Measurements from ENCODE around the gene TNPO1.
A peak's percentile ranks its signal among the peaks of the same experiment; 100 is the strongest.
"Not testable (repeated sequence)": the region's sequence is repeated elsewhere in the genome, so short reads cannot be mapped to it uniquely, and the experiment has no call there.

Gene TNPO1

DNA sequence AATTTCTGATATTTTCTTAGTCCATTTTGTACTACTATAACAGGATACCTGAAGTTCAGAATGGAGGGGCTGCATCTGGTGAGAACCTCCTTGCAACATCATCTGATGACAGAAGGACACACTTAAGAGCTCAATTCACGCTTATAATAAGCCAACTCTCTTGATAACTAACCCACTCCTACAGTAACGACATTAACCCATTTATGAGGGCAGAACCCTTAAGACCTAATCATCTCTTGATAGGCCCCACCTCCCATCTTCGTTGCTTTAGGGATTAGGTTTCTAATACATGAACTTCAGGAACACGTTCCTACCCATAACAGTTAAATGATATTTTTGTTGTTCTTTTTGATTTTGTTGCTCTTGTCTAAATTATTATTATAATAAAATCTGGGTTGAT, 69.4 kb downstream of the TNPO1 start:
- Histone ChIP-seq H3K36me3 (replicated peaks) (peaks cover 91% of the 10 kb centered on the region), H3K9me3 (no peaks in the 10 kb centered on the region; the same call in 1 of the 2 replicates), H3K4me3 (no peak overlapping the region), H3K27me3 (ENCODE audit: low read depth) (no peaks in the 10 kb centered on the region), H3K4me1 (peaks cover 3% of the 10 kb centered on the region)
- DNase-seq (ENCODE audit: low spot score in 2 of 2) = no peak
- in situ Hi-C loops (cut with MboI; ENCODE audit: low sequenced_read_pairs) = no loop called here

- in situ Hi-C loops (cut with MboI; ENCODE audit: low sequenced_read_pairs) = no loop called here
- peaks cover 84% of the 10 kb centered on the region for H3K36me3 ChIP-seq (replicated peaks)
- H3K27me3 ChIP-seq (ENCODE audit: low read depth) = no peaks in the 10 kb centered on the region
- no peak overlapping the region for H3K4me3 ChIP-seq
- DNase-seq (ENCODE audit: low spot score in 2 of 2) = no peak
- no peaks in the 10 kb centered on the region; the same call in 1 of the 2 replicates for H3K9me3 ChIP-seq
- peaks cover 8% of the 10 kb centered on the region for H3K4me1 ChIP-seq
Observed at GRCh38 chr5:72888595-72888994, 72.1 kb downstream of the TNPO1 start.

- in situ Hi-C loops (cut with MboI; ENCODE audit: low sequenced_read_pairs) = no loop called here
- no peaks in the 10 kb centered on the region; the same call in 1 of the 2 replicates for H3K9me3 ChIP-seq
- H3K4me3 ChIP-seq = no peak overlapping the region
- no peaks in the 10 kb centered on the region for H3K27me3 ChIP-seq (ENCODE audit: low read depth)
- peaks cover 86% of the 10 kb centered on the region for H3K36me3 ChIP-seq (replicated peaks)
- H3K4me1 ChIP-seq = peaks cover 8% of the 10 kb centered on the region
- no peak for DNase-seq (ENCODE audit: low spot score in 2 of 2)
Observed at GRCh38 chr5:72889324-72889723, 72.9 kb downstream of the TNPO1 start.

GRCh38 chr5:72892846-72893245, 76.4 kb downstream of the TNPO1 start:
- no peaks in the 10 kb centered on the region for H3K27me3 ChIP-seq (ENCODE audit: low read depth)
- peaks cover 8% of the 10 kb centered on the region for H3K4me1 ChIP-seq
- no peaks in the 10 kb centered on the region for H3K9me3 ChIP-seq
- peaks cover 84% of the 10 kb centered on the region for H3K36me3 ChIP-seq (replicated peaks)
- H3K4me3 ChIP-seq = no peak overlapping the region
- in situ Hi-C loops (cut with MboI; ENCODE audit: low sequenced_read_pairs) = no loop called here
- DNase-seq (ENCODE audit: low spot score in 2 of 2) = no peak

GRCh38 chr5:72895758-72896157, 79.3 kb downstream of the TNPO1 start:
- DNase-seq (ENCODE audit: low spot score in 2 of 2) = no peak
- in situ Hi-C loops (cut with MboI; ENCODE audit: low sequenced_read_pairs) = no loop called here
- Histone ChIP-seq H3K4me1 (peaks cover 5% of the 10 kb centered on the region), H3K9me3 (no peaks in the 10 kb centered on the region), H3K36me3 (replicated peaks) (peaks cover 82% of the 10 kb centered on the region), H3K27me3 (ENCODE audit: low read depth) (no peaks in the 10 kb centered on the region), H3K4me3 (no peak overlapping the region)

GRCh38 chr5:72906806-72907205, 90.3 kb downstream of the TNPO1 start:
- H3K27me3 ChIP-seq (ENCODE audit: low read depth) = no peaks in the 10 kb centered on the region
- no peak for DNase-seq (ENCODE audit: low spot score in 2 of 2)
- no peaks in the 10 kb centered on the region for H3K9me3 ChIP-seq
- no peak overlapping the region for H3K4me3 ChIP-seq
- peaks cover 4% of the 10 kb centered on the region; the same call in 1 of the 2 replicates for H3K4me1 ChIP-seq
- H3K36me3 ChIP-seq (replicated peaks) = peaks cover 63% of the 10 kb centered on the region
- in situ Hi-C loops (cut with MboI; ENCODE audit: low sequenced_read_pairs) = no loop called here

DNA sequence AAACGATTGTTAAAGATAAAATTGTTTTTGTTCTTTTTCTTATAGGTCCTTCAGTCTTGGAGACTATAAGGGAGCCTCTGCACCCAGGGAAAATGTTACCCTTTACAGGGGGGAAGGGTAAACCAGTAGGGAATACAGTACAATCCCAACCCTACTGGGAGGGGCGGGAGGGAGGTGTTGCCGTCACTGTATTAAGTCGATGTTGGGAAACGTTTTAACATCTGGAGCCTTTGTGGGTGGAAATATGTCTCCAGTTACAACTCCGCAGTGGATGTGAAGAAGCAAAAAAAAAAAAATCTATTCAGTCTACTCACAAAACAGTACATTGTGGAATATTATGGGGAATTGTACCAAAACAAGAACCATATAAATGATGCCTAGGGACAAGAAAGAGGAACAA, 92.2 kb downstream of the TNPO1 start:
- H3K9me3 ChIP-seq = no peaks in the 10 kb centered on the region
- peaks cover 45% of the 10 kb centered on the region for H3K36me3 ChIP-seq (replicated peaks)
- H3K4me1 ChIP-seq = peaks cover 4% of the 10 kb centered on the region; the same call in 1 of the 2 replicates
- no peaks in the 10 kb centered on the region for H3K27me3 ChIP-seq (ENCODE audit: low read depth)
- H3K4me3 ChIP-seq = no peak overlapping the region
- DNase-seq (ENCODE audit: low spot score in 2 of 2) = peak in 1 of 2 experiments; percentile 37
- in situ Hi-C loops (cut with MboI; ENCODE audit: low sequenced_read_pairs) = no loop called here

DNA sequence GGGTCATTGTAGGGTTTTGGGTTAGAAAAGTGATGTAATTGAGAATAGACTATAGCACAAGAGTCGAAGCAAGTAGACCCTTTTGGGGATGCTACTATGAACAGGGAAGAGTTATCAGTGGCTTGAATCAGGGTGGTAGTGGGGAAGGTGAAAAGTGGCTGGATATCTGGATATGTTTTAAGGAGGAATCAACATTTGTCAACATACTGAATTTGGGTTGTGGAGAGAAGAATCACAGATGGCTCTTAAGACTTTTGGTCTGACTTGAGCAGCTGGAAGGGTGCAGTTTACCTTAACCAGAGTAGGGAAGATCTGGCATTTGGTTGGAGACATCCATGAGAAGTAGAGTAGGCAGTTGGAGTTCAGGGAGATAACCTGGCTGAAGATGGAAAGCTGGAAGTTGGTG, 100.9 kb downstream of the TNPO1 start:
- Histone ChIP-seq H3K4me3 (no peak overlapping the region), H3K36me3 (replicated peaks) (no peaks in the 10 kb centered on the region), H3K9me3 (no peaks in the 10 kb centered on the region), H3K4me1 (peaks cover 8% of the 10 kb centered on the region), H3K27me3 (ENCODE audit: low read depth) (no peaks in the 10 kb centered on the region)
- in situ Hi-C loops (cut with MboI; ENCODE audit: low sequenced_read_pairs) = no loop called here
- no peak for DNase-seq (ENCODE audit: low spot score in 2 of 2)

- in situ Hi-C loops (cut with MboI; ENCODE audit: low sequenced_read_pairs) = no loop called here
- Histone ChIP-seq H3K36me3 (replicated peaks) (no peaks in the 10 kb centered on the region), H3K27me3 (ENCODE audit: low read depth) (no peaks in the 10 kb centered on the region), H3K4me3 (no peak overlapping the region), H3K9me3 (no peaks in the 10 kb centered on the region), H3K4me1 (peaks cover 8% of the 10 kb centered on the region)
- peak in 1 of 2 experiments; percentile 63 for DNase-seq (ENCODE audit: low spot score in 2 of 2)
Observed at GRCh38 chr5:72920690-72921502, 104.4 kb downstream of the TNPO1 start.

DNA sequence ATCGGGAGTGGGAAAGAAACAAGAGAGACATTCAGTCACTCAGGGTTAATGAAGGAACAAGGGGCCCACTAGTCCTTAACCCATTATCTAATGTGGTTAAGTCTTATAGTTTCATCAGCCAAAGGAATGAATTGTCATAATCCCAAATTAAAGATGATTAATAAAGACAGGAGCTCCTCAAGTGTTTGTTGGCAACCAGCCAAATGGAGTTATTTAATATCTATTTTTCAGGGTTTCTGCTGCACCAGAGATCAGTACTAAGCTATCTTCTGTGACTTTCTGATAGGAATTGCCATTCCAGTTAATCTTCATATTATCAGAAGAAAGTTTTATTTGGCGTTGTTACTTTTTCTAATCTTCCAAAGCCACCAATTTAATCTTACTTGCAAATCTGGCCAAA, 105.4 kb downstream of the TNPO1 start:
- H3K36me3 ChIP-seq (replicated peaks) = no peaks in the 10 kb centered on the region
- H3K9me3 ChIP-seq = no peaks in the 10 kb centered on the region
- in situ Hi-C loops (cut with MboI; ENCODE audit: low sequenced_read_pairs) = no loop called here
- no peak overlapping the region for H3K4me3 ChIP-seq
- DNase-seq (ENCODE audit: low spot score in 2 of 2) = no peak
- no peaks in the 10 kb centered on the region for H3K27me3 ChIP-seq (ENCODE audit: low read depth)
- peaks cover 8% of the 10 kb centered on the region for H3K4me1 ChIP-seq

DNA sequence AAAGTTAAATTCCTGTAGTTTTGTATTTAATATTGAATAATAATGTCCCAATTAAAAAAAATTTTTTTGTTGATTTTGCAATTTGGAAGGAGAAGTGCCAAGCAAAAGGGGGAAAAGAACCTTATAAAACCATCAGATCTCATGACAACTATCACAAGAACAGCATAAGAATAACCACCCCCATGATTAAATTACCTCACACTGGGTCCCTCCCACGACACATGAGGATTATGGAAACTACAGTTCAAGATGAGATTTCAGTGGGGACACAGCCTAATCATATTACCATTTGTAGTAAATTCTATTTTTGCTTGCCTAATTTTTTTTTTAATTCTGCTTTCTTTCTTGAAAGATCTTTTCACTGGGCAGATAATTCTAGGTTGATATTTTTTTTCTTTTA, 106.0 kb downstream of the TNPO1 start:
- in situ Hi-C loops (cut with MboI; ENCODE audit: low sequenced_read_pairs) = no loop called here
- Histone ChIP-seq H3K4me1 (peaks cover 8% of the 10 kb centered on the region), H3K36me3 (replicated peaks) (no peaks in the 10 kb centered on the region)

GRCh38 chr5:72925336-72926010, 109.0 kb downstream of the TNPO1 start:
- no peak for DNase-seq (ENCODE audit: low spot score in 2 of 2)
- Histone ChIP-seq H3K27me3 (ENCODE audit: low read depth) (no peaks in the 10 kb centered on the region), H3K36me3 (replicated peaks) (no peaks in the 10 kb centered on the region), H3K4me1 (peaks cover 8% of the 10 kb centered on the region), H3K9me3 (no peaks in the 10 kb centered on the region), H3K4me3 (no peak overlapping the region)
- in situ Hi-C loops (cut with MboI; ENCODE audit: low sequenced_read_pairs) = loop anchor here (25.0 kb wide), 1 partner anchor 287 kb away; no protein-coding TSS in a partner anchor

More for the DNA sequence above, 106.0 kb downstream of the TNPO1 start:
- H3K4me3 ChIP-seq = no peak overlapping the region
- H3K9me3 ChIP-seq = no peaks in the 10 kb centered on the region
- no peak for DNase-seq (ENCODE audit: low spot score in 2 of 2)
- H3K27me3 ChIP-seq (ENCODE audit: low read depth) = no peaks in the 10 kb centered on the region

DNA sequence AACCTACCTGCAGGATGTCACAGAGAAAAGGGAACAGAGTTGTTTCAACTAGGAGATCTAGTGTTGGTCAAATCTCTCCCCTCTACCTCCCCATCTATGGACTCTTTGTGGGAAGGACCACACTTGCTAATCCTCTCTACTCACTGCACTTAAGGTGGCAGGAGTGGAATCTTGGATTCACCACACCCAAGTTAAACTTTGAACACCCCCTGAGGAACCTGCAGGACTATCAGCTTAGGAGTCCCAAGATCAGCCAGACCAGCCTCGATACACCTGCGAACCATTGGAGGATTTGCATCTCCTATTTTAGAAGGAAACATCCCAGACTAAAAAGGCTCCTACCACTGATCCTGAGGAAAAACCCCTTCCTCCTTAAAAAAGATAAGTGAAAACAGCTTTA, 116.2 kb downstream of the TNPO1 start:
- H3K36me3 ChIP-seq (replicated peaks); H3K9me3 ChIP-seq; H3K4me1 ChIP-seq; H3K27me3 ChIP-seq (ENCODE audit: low read depth); H3K4me3 ChIP-seq; DNase-seq (ENCODE audit: low spot score in 2 of 2): not testable (repeated sequence)
- in situ Hi-C loops (cut with MboI; ENCODE audit: low sequenced_read_pairs) = loop anchor here (25.0 kb wide), 1 partner anchor 280 kb away; no protein-coding TSS in a partner anchor
